Vagina (tissue), 2 donors: ENCODE measurements around the gene ZNF205. TPM values are rescaled to one million over a fixed set of nuclear protein-coding genes. Genes with fewer than 3 reads are reported as not detected.
A peak's percentile ranks its signal among the peaks of the same experiment; 100 is the strongest.

Source experiments
- DNase-seq, 2 donors: peaks; one replicate each; pipeline ENCODE4 v3.0.0-alpha.2; 2017; ENCODE audit errors: extremely low spot score in 2 of 2
- H3K27ac ChIP-seq: fragments of 200-600 bp; sonication (generic); one replicate; pipeline ENCODE4 v1.5.1; 2019
- H3K27me3 ChIP-seq: fragments of 200-600 bp; sonication (generic); one replicate; pipeline ENCODE4 v1.5.1; 2019
- H3K36me3 ChIP-seq, 2 donors: fragments of 200-600 bp; sonication (generic); one replicate each; pipeline ENCODE4 v1.5.1; 2017 to 2019
- H3K4me1 ChIP-seq: fragments of 200-600 bp; sonication (generic); one replicate; pipeline ENCODE4 v1.5.1; 2019
- H3K4me3 ChIP-seq, 2 donors: fragments of 200-600 bp; sonication (generic); 1 replicate in 1 of 2; 2 replicates in 1 of 2; pipeline ENCODE4 v1.5.1; 2016 to 2019
- H3K9me3 ChIP-seq: fragments of 200-600 bp; sonication (generic); one replicate; pipeline ENCODE4 v1.5.1; 2019
- POLR2A ChIP-seq, 2 donors: fragments of 450-650 bp; IDR thresholded peaks; one replicate each; pipeline ENCODE4 v1.6.1; 2017; ENCODE audit warnings: antibody characterized with exemption in 2 of 2, mild to moderate bottlenecking in 2 of 2, moderate library complexity in 2 of 2
- POLR2AphosphoS5 ChIP-seq, 2 donors: sonication (generic); formaldehyde crosslinking; IDR thresholded peaks; one replicate each; pipeline ENCODE4 v1.9.0; 2017; ENCODE audit warnings: antibody characterized with exemption in 2 of 2, mild to moderate bottlenecking in 2 of 2, low read depth in 1 of 2; ENCODE audit not compliant: insufficient read depth in 1 of 2
- intact Hi-C: fragments of 100-400 bp; cut with DNase I; formaldehyde crosslinking; loops from one replicate; pipeline ENCODE4 v1.15.1; 2023
- total RNA-seq: library from RNA; depleted of rRNA; stranded (reverse); fragments of >200 nt; gene quantifications from one replicate; pipeline ENCODE4 v1.2.3, GENCODE V29; 2016
- TF ChIP-seq, protein P1 (sequence below), 3 experiments: fragments of 450-650 bp in 2 of 3; fragments of 200-600 bp in 1 of 3; sonication (generic) in 1 of 3; IDR thresholded peaks; one replicate each; pipeline ENCODE4 v1.5.1; 2017 to 2019; ENCODE audit warnings: antibody characterized with exemption in 3 of 3, mild to moderate bottlenecking in 2 of 3, moderate library complexity in 2 of 3

Gene ZNF205
- total RNA-seq, 1 donor from 2014 or later, result 14.2 TPM

DNA sequence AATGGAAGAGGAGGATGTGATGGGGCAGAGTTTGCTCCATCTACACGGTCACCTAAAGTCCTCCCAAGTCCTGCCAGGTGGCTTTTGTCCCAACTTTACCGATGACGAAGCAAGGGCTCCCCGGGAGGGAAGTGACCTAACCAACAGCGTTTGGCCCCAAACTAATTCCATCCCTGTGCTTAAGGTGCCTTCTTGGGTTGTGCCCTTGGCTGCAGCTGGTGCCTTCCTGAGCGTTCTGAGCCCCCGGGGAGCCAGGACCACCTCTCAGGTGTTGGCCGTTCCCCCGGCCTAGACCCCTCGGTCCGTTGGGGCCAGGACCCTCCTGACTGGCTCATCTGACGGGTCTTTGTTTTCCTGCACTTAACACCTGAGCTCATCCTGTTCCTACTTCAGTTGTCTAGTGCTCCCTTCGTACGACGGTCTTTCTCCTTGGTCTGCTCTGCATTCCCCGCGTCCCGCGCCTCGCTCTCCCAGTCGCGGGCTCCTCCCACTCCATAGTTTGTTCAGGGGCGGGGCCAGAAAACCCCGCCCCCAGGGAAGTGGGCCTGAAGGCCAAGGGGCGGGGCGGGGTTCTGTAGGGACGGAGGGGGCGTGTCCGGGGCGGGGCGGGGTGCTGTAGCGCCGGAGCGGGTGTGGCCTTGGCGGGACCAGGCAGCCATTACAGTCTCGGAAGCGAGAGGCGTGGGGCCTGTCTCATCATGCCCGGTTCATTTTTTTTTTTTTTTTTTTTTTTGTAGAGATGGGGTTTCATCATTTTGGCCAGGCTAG, 12.5 kb upstream of the ZNF205 start:
- Histone ChIP-seq H3K27me3 (no peaks in the 10 kb centered on the region), H3K4me1 (peaks cover 5% of the 10 kb centered on the region), H3K9me3 (no peaks in the 10 kb centered on the region), H3K4me3 (peak overlapping the region; percentile 2 to 15), H3K27ac (no peak overlapping the region), H3K36me3 (no peaks in the 10 kb centered on the region)
- DNase-seq, result no peak
- TF ChIP-seq POLR2A (IDR thresholded peaks at IDR 0.05), result no peak
- no peak for TF ChIP-seq POLR2AphosphoS5 (IDR thresholded peaks at IDR 0.05; ENCODE audit: insufficient read depth in 1 of 2, low read depth in 1 of 2)
- TF ChIP-seq, protein P1, sequence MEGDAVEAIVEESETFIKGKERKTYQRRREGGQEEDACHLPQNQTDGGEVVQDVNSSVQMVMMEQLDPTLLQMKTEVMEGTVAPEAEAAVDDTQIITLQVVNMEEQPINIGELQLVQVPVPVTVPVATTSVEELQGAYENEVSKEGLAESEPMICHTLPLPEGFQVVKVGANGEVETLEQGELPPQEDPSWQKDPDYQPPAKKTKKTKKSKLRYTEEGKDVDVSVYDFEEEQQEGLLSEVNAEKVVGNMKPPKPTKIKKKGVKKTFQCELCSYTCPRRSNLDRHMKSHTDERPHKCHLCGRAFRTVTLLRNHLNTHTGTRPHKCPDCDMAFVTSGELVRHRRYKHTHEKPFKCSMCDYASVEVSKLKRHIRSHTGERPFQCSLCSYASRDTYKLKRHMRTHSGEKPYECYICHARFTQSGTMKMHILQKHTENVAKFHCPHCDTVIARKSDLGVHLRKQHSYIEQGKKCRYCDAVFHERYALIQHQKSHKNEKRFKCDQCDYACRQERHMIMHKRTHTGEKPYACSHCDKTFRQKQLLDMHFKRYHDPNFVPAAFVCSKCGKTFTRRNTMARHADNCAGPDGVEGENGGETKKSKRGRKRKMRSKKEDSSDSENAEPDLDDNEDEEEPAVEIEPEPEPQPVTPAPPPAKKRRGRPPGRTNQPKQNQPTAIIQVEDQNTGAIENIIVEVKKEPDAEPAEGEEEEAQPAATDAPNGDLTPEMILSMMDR (IDR thresholded peaks at IDR 0.05), result no peak
- intact Hi-C loops, result no loop called here

GRCh38 chr16:3101018-3101840, 11.2 kb upstream of the ZNF205 start:
- no peak for DNase-seq
- Histone ChIP-seq H3K4me3 (no peak overlapping the region), H3K27me3 (no peaks in the 10 kb centered on the region), H3K4me1 (peaks cover 5% of the 10 kb centered on the region), H3K9me3 (no peaks in the 10 kb centered on the region), H3K27ac (no peak overlapping the region), H3K36me3 (no peaks in the 10 kb centered on the region)
- no peak for TF ChIP-seq POLR2AphosphoS5 (IDR thresholded peaks at IDR 0.05; ENCODE audit: insufficient read depth in 1 of 2, low read depth in 1 of 2)
- no peak for TF ChIP-seq POLR2A (IDR thresholded peaks at IDR 0.05)
- TF ChIP-seq, protein P1 (IDR thresholded peaks at IDR 0.05), result no peak
- intact Hi-C loops, result no loop called here

GRCh38 chr16:3101841-3102470, 10.4 kb upstream of the ZNF205 start:
- H3K27me3 ChIP-seq, result no peaks in the 10 kb centered on the region
- no peak overlapping the region for H3K27ac ChIP-seq

GRCh38 chr16:3106205-3106928, 6.0 kb upstream of the ZNF205 start:
- no peak for TF ChIP-seq POLR2A (IDR thresholded peaks at IDR 0.05)
- TF ChIP-seq POLR2AphosphoS5 (IDR thresholded peaks at IDR 0.05; ENCODE audit: insufficient read depth in 1 of 2, low read depth in 1 of 2), result peak; percentile 51 to 61
- Histone ChIP-seq H3K4me3 (peak overlapping the region; percentile 62 to 76), H3K27me3 (no peaks in the 10 kb centered on the region), H3K27ac (peak overlapping the region; percentile 76), H3K9me3 (no peaks in the 10 kb centered on the region), H3K36me3 (no peaks in the 10 kb centered on the region), H3K4me1 (peaks cover 7% of the 10 kb centered on the region)
- intact Hi-C loops, result no loop called here
- peak in 1 of 2 donors; percentile 90 for DNase-seq

More at GRCh38 chr16:3101841-3102470, 10.4 kb upstream of the ZNF205 start:
- Histone ChIP-seq H3K4me1 (peaks cover 8% of the 10 kb centered on the region), H3K9me3 (no peaks in the 10 kb centered on the region), H3K36me3 (no peaks in the 10 kb centered on the region), H3K4me3 (no peak overlapping the region)
- no peak for TF ChIP-seq POLR2A (IDR thresholded peaks at IDR 0.05)
- TF ChIP-seq, protein P1 (IDR thresholded peaks at IDR 0.05), result no peak
- TF ChIP-seq POLR2AphosphoS5 (IDR thresholded peaks at IDR 0.05; ENCODE audit: insufficient read depth in 1 of 2, low read depth in 1 of 2), result no peak
- intact Hi-C loops, result no loop called here
- DNase-seq, result no peak
